ENCODE measurements around the gene TSEN2. TPM values are rescaled to one million over a fixed set of nuclear protein-coding genes. Genes with fewer than 3 reads are reported as not detected.

The TSEN2 gene
- total RNA-seq, 1 donor from 2014 or later, result 16.0 TPM

DNA sequence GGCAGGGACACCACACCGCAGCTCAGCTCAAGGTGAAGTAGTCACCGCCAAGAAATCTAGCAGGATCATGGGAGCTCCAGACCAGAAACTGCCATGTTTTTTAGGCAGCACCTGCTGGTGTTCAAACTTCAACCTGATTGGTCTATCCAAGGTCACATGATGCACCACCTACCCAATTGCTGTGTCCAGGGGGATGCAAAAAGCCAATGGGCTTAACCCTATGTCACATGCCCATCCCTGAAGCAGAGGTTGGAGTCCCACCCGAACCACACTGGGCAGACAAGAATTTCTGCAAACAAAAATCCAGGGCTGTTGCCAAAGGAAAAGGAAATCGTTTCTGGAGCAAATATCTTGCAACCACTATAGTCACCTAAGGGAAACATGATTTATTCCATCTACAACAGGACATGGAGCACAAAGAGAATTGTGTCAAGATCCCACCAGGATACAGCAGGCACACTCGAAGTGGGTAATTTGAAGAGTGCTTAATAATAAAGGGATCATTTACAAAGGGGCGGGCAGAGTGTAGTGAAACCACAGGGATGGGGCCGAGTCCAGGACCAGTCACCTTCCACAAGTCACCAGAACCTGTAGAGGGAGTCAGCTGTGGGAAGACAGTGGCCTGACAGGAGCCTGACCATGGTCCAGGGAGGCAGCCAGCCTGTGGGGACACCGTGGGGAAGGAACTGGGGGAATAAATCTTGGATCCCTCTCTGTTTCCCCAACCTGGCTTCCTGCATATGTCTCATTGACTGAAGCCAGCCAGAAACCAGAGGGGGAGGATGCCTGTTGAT lies 34.2 kb upstream of the TSEN2 start:
- Histone ChIP-seq H3K27ac (no peak overlapping the region), H3K36me3 (no peaks in the 10 kb centered on the region), H3K27me3 (no peaks in the 10 kb centered on the region), H3K4me3 (no peak overlapping the region), H3K9me3 (no peaks in the 10 kb centered on the region), H3K4me1 (no peaks in the 10 kb centered on the region)
- ATAC-seq (no peak), DNase-seq (no peak)
- TF ChIP-seq, protein P1, sequence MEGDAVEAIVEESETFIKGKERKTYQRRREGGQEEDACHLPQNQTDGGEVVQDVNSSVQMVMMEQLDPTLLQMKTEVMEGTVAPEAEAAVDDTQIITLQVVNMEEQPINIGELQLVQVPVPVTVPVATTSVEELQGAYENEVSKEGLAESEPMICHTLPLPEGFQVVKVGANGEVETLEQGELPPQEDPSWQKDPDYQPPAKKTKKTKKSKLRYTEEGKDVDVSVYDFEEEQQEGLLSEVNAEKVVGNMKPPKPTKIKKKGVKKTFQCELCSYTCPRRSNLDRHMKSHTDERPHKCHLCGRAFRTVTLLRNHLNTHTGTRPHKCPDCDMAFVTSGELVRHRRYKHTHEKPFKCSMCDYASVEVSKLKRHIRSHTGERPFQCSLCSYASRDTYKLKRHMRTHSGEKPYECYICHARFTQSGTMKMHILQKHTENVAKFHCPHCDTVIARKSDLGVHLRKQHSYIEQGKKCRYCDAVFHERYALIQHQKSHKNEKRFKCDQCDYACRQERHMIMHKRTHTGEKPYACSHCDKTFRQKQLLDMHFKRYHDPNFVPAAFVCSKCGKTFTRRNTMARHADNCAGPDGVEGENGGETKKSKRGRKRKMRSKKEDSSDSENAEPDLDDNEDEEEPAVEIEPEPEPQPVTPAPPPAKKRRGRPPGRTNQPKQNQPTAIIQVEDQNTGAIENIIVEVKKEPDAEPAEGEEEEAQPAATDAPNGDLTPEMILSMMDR (IDR thresholded peaks at IDR 0.05), result no peak
- intact Hi-C loops (cut with DNase I), result no loop called here

DNA sequence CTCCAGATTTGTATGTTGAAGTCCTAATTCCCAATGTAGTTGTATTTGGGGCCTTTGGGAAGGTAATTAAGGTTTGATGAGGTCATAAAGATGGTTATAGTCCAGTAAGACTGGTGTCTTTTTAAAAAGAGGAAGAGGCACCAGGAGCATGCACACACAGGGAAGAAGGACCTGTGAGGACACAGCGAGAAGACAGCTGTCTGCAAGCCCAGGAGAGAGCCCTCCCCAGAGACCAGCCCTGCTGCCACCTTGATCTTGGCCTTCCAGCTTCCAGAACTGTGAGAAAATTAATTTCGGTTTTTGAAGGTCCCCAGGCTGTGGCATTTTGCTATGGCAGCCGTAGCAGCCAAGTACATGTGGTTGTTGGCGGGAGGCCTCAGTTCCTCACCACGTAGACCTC lies 32.8 kb upstream of the TSEN2 start:
- Histone ChIP-seq H3K27ac (no peak overlapping the region), H3K27me3 (no peaks in the 10 kb centered on the region), H3K4me1 (no peaks in the 10 kb centered on the region), H3K9me3 (no peaks in the 10 kb centered on the region), H3K36me3 (no peaks in the 10 kb centered on the region), H3K4me3 (no peak overlapping the region)
- ATAC-seq (no peak), DNase-seq (no peak)
- intact Hi-C loops (cut with DNase I), result no loop called here
- TF ChIP-seq, protein P1 (IDR thresholded peaks at IDR 0.05), result no peak

DNA sequence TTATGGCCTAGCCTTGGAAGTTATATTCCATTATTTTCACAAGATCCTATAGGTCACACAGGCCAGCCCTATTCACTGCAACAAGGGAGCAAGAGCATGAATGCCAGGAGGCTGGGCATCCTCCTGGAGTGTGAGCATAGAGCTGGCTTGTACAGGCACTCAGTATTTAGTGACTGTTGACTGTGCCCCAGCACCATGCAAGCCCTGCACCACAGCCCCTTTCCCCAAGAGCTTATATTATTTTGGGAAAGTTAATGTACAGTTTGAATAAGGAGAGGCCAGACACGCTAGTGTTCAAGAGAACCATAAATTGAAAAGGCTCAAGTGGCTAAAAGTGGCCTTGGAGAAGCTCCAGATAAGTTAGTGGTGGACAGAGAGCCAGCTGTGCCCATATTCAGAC lies 32.3 kb upstream of the TSEN2 start:
- TF ChIP-seq, protein P1 (IDR thresholded peaks at IDR 0.05), result no peak
- no peak overlapping the region for H3K4me3 ChIP-seq
- DNase-seq (no peak), ATAC-seq (no peak)
- H3K27me3 ChIP-seq, result no peaks in the 10 kb centered on the region
- intact Hi-C loops (cut with DNase I), result no loop called here
- H3K4me1 ChIP-seq, result no peaks in the 10 kb centered on the region
- H3K9me3 ChIP-seq, result no peaks in the 10 kb centered on the region
- no peak overlapping the region for H3K27ac ChIP-seq
- H3K36me3 ChIP-seq, result no peaks in the 10 kb centered on the region

- ATAC-seq (peak; percentile 86), DNase-seq (peak; percentile 83)
- Histone ChIP-seq H3K9me3 (no peaks in the 10 kb centered on the region), H3K27me3 (no peaks in the 10 kb centered on the region), H3K4me3 (no peak overlapping the region), H3K36me3 (no peaks in the 10 kb centered on the region), H3K4me1 (no peaks in the 10 kb centered on the region), H3K27ac (no peak overlapping the region)
- TF ChIP-seq, protein P1 (IDR thresholded peaks at IDR 0.05), result no peak
- intact Hi-C loops (cut with DNase I), result no loop called here
Observed at GRCh38 chr3:12452361-12453330, 31.6 kb upstream of the TSEN2 start.

GRCh38 chr3:12454076-12454815 lies 30.0 kb upstream of the TSEN2 start:
- ATAC-seq (no peak), DNase-seq (no peak)
- TF ChIP-seq, protein P1 (IDR thresholded peaks at IDR 0.05), result no peak
- Histone ChIP-seq H3K36me3 (no peaks in the 10 kb centered on the region), H3K4me1 (no peaks in the 10 kb centered on the region), H3K9me3 (no peaks in the 10 kb centered on the region), H3K4me3 (no peak overlapping the region), H3K27me3 (no peaks in the 10 kb centered on the region), H3K27ac (no peak overlapping the region)
- intact Hi-C loops (cut with DNase I), result no loop called here

Measured in upper lobe of right lung (tissue), 1 donor.